ENCODE measurements around the gene GPANK1. TPM values are rescaled to one million over a fixed set of nuclear protein-coding genes. Genes with fewer than 3 reads are reported as not detected.

Gene GPANK1
- total and polyA plus RNA-seq, 9 of the 15 experiments (the other 6 are each of a cell fraction or from before 2014, with no cell fraction given), result 32.2 to 111 (median 46.3) TPM

DNA sequence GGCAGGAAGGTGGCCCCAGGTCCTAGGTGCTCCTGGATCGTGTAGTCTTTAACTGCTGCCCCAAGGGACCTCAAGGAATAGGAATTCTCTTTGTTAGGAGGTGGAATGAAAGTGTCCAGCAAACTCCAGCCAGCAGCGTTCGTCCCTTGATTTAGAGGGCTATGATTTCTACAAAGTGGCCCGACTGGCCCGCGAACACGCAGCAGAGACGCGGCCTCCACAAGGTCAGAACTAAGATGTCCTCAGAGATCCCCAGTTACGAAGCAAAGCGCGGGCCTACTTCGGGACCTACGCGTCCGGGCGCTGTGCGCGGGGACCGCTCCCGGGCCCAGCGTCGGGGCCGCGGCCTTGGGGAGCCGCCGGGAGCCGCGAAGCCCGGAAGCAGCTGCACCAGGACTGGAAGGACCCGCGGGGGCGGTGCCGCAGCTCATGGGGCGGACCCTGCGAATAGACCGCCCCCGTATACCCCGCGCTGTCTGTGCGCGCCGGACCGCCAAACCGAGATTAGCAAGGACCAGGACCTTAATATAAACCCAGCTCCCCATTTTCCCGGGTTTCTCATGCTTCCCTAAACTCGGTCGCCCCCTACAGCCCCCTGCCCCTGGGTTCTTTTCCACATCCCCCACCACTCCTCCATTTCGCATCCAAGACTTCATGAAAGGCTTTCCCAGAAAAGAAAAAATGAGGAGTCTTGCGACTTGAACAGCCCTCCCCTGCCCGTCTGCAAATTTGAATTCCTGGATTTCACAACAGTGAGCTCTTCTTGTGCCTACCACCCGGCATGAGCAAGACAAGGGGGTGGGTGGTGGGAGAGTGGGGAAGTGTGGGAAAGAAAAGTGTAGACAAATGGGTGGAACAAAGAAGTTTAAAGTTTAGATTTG lies 4.2 kb downstream of the GPANK1 start, which contains the start of gene C6orf47 (continued):
- TF ChIP-seq, protein P1, sequence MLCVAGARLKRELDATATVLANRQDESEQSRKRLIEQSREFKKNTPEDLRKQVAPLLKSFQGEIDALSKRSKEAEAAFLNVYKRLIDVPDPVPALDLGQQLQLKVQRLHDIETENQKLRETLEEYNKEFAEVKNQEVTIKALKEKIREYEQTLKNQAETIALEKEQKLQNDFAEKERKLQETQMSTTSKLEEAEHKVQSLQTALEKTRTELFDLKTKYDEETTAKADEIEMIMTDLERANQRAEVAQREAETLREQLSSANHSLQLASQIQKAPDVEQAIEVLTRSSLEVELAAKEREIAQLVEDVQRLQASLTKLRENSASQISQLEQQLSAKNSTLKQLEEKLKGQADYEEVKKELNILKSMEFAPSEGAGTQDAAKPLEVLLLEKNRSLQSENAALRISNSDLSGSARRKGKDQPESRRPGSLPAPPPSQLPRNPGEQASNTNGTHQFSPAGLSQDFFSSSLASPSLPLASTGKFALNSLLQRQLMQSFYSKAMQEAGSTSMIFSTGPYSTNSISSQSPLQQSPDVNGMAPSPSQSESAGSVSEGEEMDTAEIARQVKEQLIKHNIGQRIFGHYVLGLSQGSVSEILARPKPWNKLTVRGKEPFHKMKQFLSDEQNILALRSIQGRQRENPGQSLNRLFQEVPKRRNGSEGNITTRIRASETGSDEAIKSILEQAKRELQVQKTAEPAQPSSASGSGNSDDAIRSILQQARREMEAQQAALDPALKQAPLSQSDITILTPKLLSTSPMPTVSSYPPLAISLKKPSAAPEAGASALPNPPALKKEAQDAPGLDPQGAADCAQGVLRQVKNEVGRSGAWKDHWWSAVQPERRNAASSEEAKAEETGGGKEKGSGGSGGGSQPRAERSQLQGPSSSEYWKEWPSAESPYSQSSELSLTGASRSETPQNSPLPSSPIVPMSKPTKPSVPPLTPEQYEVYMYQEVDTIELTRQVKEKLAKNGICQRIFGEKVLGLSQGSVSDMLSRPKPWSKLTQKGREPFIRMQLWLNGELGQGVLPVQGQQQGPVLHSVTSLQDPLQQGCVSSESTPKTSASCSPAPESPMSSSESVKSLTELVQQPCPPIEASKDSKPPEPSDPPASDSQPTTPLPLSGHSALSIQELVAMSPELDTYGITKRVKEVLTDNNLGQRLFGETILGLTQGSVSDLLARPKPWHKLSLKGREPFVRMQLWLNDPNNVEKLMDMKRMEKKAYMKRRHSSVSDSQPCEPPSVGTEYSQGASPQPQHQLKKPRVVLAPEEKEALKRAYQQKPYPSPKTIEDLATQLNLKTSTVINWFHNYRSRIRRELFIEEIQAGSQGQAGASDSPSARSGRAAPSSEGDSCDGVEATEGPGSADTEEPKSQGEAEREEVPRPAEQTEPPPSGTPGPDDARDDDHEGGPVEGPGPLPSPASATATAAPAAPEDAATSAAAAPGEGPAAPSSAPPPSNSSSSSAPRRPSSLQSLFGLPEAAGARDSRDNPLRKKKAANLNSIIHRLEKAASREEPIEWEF (CRISPR knock-in tag; IDR thresholded peaks at IDR 0.05), result no peak
- TF ChIP-seq E2F3 (CRISPR knock-in tag; IDR thresholded peaks at IDR 0.05), result no peak
- TF ChIP-seq TFAM (CRISPR knock-in tag; conservative IDR thresholded peaks at IDR 0.05), result no peak
- TF ChIP-seq HMG20A (CRISPR knock-in tag; conservative IDR thresholded peaks at IDR 0.05), result no peak; the same call in 1 of the 2 replicates
- TF ChIP-seq STAG1 (CRISPR knock-in tag; IDR thresholded peaks at IDR 0.05; ENCODE audit: borderline replicate concordance), result no peak
- TF ChIP-seq TBP (optimal IDR thresholded peaks at IDR 0.05; ENCODE audit: low read depth, low read length), result peak; percentile 89
- TF ChIP-seq RFX1 (IDR thresholded peaks at IDR 0.05), result no peak
- no peak for TF ChIP-seq THRAP3 (IDR thresholded peaks at IDR 0.05; ENCODE audit: borderline replicate concordance)
- no peak for TF ChIP-seq HEY1 (CRISPR knock-in tag; IDR thresholded peaks at IDR 0.05; ENCODE audit: borderline replicate concordance)
- peak; percentile 68; the same call in 1 of the 2 replicates for TF ChIP-seq CREB1 (IDR thresholded peaks at IDR 0.05)
- TF ChIP-seq CREB1 (CRISPR knock-in tag; IDR thresholded peaks at IDR 0.05), result peak; percentile 57; the same call in 1 of the 2 replicates
- no peak for TF ChIP-seq USF2 (CRISPR knock-in tag; IDR thresholded peaks at IDR 0.05)
- TF ChIP-seq SREBF1 (IDR thresholded peaks at IDR 0.05; ENCODE audit: borderline replicate concordance, low read depth, low read length), result 0 out of 2 replicates have a peak, but pooled peaks have one; percentile 55
- TF ChIP-seq, protein P2, sequence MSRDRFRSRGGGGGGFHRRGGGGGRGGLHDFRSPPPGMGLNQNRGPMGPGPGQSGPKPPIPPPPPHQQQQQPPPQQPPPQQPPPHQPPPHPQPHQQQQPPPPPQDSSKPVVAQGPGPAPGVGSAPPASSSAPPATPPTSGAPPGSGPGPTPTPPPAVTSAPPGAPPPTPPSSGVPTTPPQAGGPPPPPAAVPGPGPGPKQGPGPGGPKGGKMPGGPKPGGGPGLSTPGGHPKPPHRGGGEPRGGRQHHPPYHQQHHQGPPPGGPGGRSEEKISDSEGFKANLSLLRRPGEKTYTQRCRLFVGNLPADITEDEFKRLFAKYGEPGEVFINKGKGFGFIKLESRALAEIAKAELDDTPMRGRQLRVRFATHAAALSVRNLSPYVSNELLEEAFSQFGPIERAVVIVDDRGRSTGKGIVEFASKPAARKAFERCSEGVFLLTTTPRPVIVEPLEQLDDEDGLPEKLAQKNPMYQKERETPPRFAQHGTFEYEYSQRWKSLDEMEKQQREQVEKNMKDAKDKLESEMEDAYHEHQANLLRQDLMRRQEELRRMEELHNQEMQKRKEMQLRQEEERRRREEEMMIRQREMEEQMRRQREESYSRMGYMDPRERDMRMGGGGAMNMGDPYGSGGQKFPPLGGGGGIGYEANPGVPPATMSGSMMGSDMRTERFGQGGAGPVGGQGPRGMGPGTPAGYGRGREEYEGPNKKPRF (IDR thresholded peaks at IDR 0.05; ENCODE audit: low read depth, low read length), result no peak
- no peak for TF ChIP-seq HMBOX1 (IDR thresholded peaks at IDR 0.05)
- TF ChIP-seq SRSF1 (IDR thresholded peaks at IDR 0.05; ENCODE audit: low read depth, low read length), result no peak
- TF ChIP-seq RBBP5 (IDR thresholded peaks at IDR 0.05; ENCODE audit: borderline replicate concordance, insufficient read depth, low read length, poor library complexity, severe bottlenecking), result peak; percentile 76
- TF ChIP-seq HLTF (IDR thresholded peaks at IDR 0.05), result no peak
- TF ChIP-seq LCOR (CRISPR knock-in tag; IDR thresholded peaks at IDR 0.05), result peak; percentile 55
